ENCODE results near the gene CLK4. TPM values are rescaled to one million over a fixed set of nuclear protein-coding genes. Genes with fewer than 3 reads are reported as not detected.

CLK4 gene
- total RNA-seq, 1 experiment from 2014 or later = 23.8 TPM

DNA sequence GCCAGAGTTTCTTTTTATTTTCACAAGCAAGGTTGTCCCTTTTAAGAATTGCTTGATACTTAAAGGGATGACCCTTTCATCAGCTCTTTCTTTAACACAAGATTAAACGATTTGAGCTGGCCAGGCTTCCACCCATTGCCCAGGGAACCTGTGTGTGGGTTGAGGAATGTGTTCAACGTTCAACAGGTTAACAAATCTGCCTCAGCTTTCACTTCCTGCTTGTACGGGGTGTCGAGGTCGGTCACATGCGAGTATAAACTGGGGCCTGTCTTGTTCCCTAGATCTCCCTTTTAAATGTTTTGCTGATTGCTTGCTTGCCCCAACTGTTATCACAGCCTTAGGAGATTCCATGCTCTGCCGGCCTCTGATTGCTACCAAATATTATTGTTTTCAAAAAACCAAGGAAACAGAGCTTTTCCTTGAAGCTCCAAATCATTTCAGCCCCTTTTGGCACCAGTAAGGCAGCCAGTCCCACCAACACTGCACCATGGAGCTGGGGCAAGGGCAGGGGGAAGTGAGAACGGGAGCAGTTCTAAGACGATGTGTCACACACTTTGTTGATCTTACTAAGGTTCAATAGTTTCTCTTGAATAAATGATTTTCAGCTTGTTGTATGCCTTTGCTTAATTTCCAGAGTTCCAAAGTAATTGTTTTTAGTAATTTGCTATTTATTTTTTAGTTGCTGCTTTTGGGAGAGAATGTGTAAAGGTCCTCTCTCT is 10.7 kb upstream of the CLK4 start:
- intact Hi-C loops (cut with micrococcal nuclease) = no loop called here
- H3K9ac ChIP-seq (ENCODE audit: low read length) = no peak overlapping the region
- ChIA-PET POLR2A (ENCODE audit: unreplicated experiment) (no interaction called here), CTCF (no interaction called here)
- no peak overlapping the region for H2AFZ ChIP-seq (ENCODE audit: low read length)
- H3K27me3 ChIP-seq (ENCODE audit: low read length) = no peaks in the 10 kb centered on the region
- DNase-seq (no peak), ATAC-seq (no peak)
- no peaks in the 10 kb centered on the region for H3K9me2 ChIP-seq (replicated peaks; ENCODE audit: low read length)
- H3K4me1 ChIP-seq (ENCODE audit: insufficient read depth, low read length) = peaks cover 19% of the 10 kb centered on the region
- H3K9me3 ChIP-seq (ENCODE audit: low read length) = no peaks in the 10 kb centered on the region
- no peaks in the 10 kb centered on the region for H3K36me3 ChIP-seq (ENCODE audit: low read depth, low read length)
- H3K4me2 ChIP-seq (ENCODE audit: low read length) = no peak overlapping the region
- no peak overlapping the region for H3K27ac ChIP-seq (ENCODE audit: low read length)
- TF ChIP-seq, protein P1, sequence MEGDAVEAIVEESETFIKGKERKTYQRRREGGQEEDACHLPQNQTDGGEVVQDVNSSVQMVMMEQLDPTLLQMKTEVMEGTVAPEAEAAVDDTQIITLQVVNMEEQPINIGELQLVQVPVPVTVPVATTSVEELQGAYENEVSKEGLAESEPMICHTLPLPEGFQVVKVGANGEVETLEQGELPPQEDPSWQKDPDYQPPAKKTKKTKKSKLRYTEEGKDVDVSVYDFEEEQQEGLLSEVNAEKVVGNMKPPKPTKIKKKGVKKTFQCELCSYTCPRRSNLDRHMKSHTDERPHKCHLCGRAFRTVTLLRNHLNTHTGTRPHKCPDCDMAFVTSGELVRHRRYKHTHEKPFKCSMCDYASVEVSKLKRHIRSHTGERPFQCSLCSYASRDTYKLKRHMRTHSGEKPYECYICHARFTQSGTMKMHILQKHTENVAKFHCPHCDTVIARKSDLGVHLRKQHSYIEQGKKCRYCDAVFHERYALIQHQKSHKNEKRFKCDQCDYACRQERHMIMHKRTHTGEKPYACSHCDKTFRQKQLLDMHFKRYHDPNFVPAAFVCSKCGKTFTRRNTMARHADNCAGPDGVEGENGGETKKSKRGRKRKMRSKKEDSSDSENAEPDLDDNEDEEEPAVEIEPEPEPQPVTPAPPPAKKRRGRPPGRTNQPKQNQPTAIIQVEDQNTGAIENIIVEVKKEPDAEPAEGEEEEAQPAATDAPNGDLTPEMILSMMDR (conservative IDR thresholded peaks at IDR 0.05; ENCODE audit: low read depth, low read length) = no peak
- no peak for TF ChIP-seq EZH2 (IDR thresholded peaks at IDR 0.05; ENCODE audit: low read length, unreplicated experiment)
- TF ChIP-seq EZH2phosphoT487 (IDR thresholded peaks at IDR 0.05; ENCODE audit: borderline replicate concordance, low read length) = no peak
- no TSS peak for BruUV-seq (replicated peaks)
- H3K79me2 ChIP-seq (ENCODE audit: low read length) = no peaks in the 10 kb centered on the region
- peaks cover 7% of the 10 kb centered on the region for H3F3A ChIP-seq (ENCODE audit: low read length, unreplicated experiment)
- no peak overlapping the region for H3K4me3 ChIP-seq (ENCODE audit: low read length)
- H4K20me1 ChIP-seq (ENCODE audit: low read length) = no peaks in the 10 kb centered on the region

DNA sequence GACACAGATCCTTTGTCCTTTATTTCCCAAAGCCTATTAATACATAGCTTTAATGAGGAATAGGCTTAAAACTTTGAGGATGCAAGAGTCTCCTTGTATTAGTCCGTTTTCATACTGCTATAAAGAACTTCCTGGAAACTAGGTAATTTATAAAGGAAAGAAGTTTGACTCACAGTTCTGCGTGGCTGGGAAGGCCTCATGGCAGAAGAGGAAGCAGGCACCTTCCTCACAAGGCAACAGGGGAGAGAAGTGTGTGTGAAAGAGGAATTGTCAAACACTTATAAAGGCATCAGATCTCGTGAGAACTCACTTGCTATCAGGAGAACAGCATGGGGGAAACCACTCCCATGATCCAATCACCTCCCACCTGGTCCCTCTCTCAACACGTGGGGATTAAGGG is 5.4 kb upstream of the CLK4 start:
- H2AFZ ChIP-seq (ENCODE audit: low read length) = no peak overlapping the region
- intact Hi-C loops (cut with micrococcal nuclease) = no loop called here
- no peaks in the 10 kb centered on the region for H4K20me1 ChIP-seq (ENCODE audit: low read length)
- H3K79me2 ChIP-seq (ENCODE audit: low read length) = no peaks in the 10 kb centered on the region
- no peaks in the 10 kb centered on the region for H3F3A ChIP-seq (ENCODE audit: low read length, unreplicated experiment)
- no peak overlapping the region for H3K4me3 ChIP-seq (ENCODE audit: low read length)
- no peaks in the 10 kb centered on the region for H3K36me3 ChIP-seq (ENCODE audit: low read depth, low read length)
- ChIA-PET POLR2A (ENCODE audit: unreplicated experiment) (no interaction called here), CTCF (no interaction called here)
- H3K27ac ChIP-seq (ENCODE audit: low read length) = no peak overlapping the region
- DNase-seq = no peak
- no peak for TF ChIP-seq EZH2 (IDR thresholded peaks at IDR 0.05; ENCODE audit: low read length, unreplicated experiment)
- TF ChIP-seq, protein P1 (conservative IDR thresholded peaks at IDR 0.05; ENCODE audit: low read depth, low read length) = no peak
- no peak for TF ChIP-seq EZH2phosphoT487 (IDR thresholded peaks at IDR 0.05; ENCODE audit: borderline replicate concordance, low read length)
- peaks cover 25% of the 10 kb centered on the region for H3K4me1 ChIP-seq (ENCODE audit: insufficient read depth, low read length)
- no peak overlapping the region for H3K9ac ChIP-seq (ENCODE audit: low read length)
- no TSS peak for BruUV-seq (replicated peaks)
- H3K4me2 ChIP-seq (ENCODE audit: low read length) = no peak overlapping the region
- ATAC-seq = no peak
- H3K9me2 ChIP-seq (replicated peaks; ENCODE audit: low read length) = no peaks in the 10 kb centered on the region
- H3K27me3 ChIP-seq (ENCODE audit: low read length) = no peaks in the 10 kb centered on the region
- no peaks in the 10 kb centered on the region for H3K9me3 ChIP-seq (ENCODE audit: low read length)

DNA sequence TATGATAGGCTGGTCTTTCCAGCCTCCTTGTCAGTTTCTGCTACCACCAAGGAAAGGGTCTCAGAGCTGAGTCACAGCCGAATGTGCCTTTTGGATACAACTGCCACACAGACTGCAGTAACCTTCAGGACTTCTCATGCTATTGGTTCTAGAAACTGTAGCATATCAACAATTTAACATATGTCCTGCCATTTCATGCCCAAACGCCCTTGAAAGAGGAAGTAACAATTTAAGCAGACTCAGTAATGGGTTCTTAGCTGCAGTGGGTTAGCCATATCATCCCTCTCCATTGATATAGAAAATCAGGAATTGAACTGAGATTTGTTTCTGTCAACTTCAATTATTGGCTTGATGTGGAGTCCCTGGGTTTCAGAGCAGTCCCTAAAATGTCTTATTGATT is 4.1 kb upstream of the CLK4 start:
- peak overlapping the region; percentile 63 for H3K4me2 ChIP-seq (ENCODE audit: low read length)
- H3K36me3 ChIP-seq (ENCODE audit: low read depth, low read length) = no peaks in the 10 kb centered on the region
- POLR2A ChIA-PET (ENCODE audit: unreplicated experiment) = no interaction called here
- no peak for TF ChIP-seq EZH2 (IDR thresholded peaks at IDR 0.05; ENCODE audit: low read length, unreplicated experiment)
- TF ChIP-seq, protein P1 (conservative IDR thresholded peaks at IDR 0.05; ENCODE audit: low read depth, low read length) = no peak
- TF ChIP-seq EZH2phosphoT487 (IDR thresholded peaks at IDR 0.05; ENCODE audit: borderline replicate concordance, low read length) = no peak
- peak overlapping the region; percentile 77 for H3K27ac ChIP-seq (ENCODE audit: low read length)
- no peaks in the 10 kb centered on the region for H3K9me2 ChIP-seq (replicated peaks; ENCODE audit: low read length)
- H3K4me3 ChIP-seq (ENCODE audit: low read length) = peak overlapping the region; percentile 12; the same call in 1 of the 2 replicates
- peaks cover 9% of the 10 kb centered on the region for H3K79me2 ChIP-seq (ENCODE audit: low read length)
- intact Hi-C loops (cut with micrococcal nuclease) = no loop called here
- no peak overlapping the region for H2AFZ ChIP-seq (ENCODE audit: low read length)
- CTCF ChIA-PET = no interaction called here
- no TSS peak for BruUV-seq (replicated peaks)
- no peak for DNase-seq
- H3K9me3 ChIP-seq (ENCODE audit: low read length) = no peaks in the 10 kb centered on the region
- ATAC-seq = no peak
- peaks cover 26% of the 10 kb centered on the region for H3K4me1 ChIP-seq (ENCODE audit: insufficient read depth, low read length)
- H3K9ac ChIP-seq (ENCODE audit: low read length) = peak overlapping the region; percentile 16; the same call in 1 of the 2 replicates
- H4K20me1 ChIP-seq (ENCODE audit: low read length) = no peaks in the 10 kb centered on the region
- H3F3A ChIP-seq (ENCODE audit: low read length, unreplicated experiment) = no peaks in the 10 kb centered on the region
- no peaks in the 10 kb centered on the region for H3K27me3 ChIP-seq (ENCODE audit: low read length)
